CD4-positive, alpha-beta T cell treated with Interleukin-10 for 1 hour (primary cell): ENCODE data around the gene PRAMEF13.
"Not testable (repeated sequence)": the region's sequence is repeated elsewhere in the genome, so short reads cannot be mapped to it uniquely, and the experiment has no call there.

Experiments used
- DNase-seq: peaks from one replicate; pipeline ENCODE4 v3.0.0-alpha.2; 2020

The PRAMEF13 gene

GRCh38 chr1:13155909-13156308 lies 45.3 kb downstream of the PRAMEF13 start, which contains the start of gene PRAMEF26:
PRAMEF26 (minus strand) TSS chr1:13156009; CDS start chr1:13153095, 2,914 bp downstream.
- DNase-seq = not testable (repeated sequence)
